ENCODE measurements around the gene BRAT1.

GRCh38 chr7:2502647-2502966, 52.7 kb downstream of the BRAT1 start:
- no peak for TF ChIP-seq CTCF (conservative IDR thresholded peaks at IDR 0.05)
- no peak for TF ChIP-seq ZFX (IDR thresholded peaks at IDR 0.05)
